Stimulated activated CD4-positive, alpha-beta T cell treated with anti-CD3 and anti-CD28 coated beads, Interleukin-1b, Interleukin-23, amount 100 ng/mL, for 48 hours (primary cell): ENCODE data around the gene OR56A3.
"Not testable (repeated sequence)": the region's sequence is repeated elsewhere in the genome, so short reads cannot be mapped to it uniquely, and the experiment has no call there.

ENCODE experiments used
- DNase-seq: peaks from one replicate; pipeline ENCODE4 v3.0.0-alpha.2; 2020

OR56A3 gene, protein sequence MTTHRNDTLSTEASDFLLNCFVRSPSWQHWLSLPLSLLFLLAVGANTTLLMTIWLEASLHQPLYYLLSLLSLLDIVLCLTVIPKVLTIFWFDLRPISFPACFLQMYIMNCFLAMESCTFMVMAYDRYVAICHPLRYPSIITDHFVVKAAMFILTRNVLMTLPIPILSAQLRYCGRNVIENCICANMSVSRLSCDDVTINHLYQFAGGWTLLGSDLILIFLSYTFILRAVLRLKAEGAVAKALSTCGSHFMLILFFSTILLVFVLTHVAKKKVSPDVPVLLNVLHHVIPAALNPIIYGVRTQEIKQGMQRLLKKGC

DNA sequence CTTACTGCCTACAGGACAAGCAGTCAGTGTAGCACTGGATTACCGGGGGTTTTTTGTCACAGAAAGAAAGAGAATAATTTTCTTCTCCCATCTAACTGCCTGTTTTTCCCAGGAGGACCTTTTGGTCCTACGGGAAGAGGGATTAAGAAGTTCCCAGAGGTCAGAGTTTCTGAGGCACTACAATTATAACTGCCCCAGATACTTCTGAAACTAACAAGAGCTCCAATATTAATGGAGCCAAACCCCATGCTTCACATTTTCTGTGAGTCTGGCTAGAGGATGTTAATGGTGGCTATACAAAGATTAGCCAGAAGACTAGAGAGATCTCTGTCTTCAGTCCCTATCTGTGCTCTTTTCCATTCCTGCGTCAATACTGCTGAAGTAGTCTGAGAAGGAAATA lies at the start of gene OR56A3:
OR56A3 (plus strand) TSS at position 301 of the 400 bp plus-strand sequence. CDS start 5,096 bp downstream, outside the sequence.
- DNase-seq, result no peak

GRCh38 chr11:5892908-5893307 lies 49.1 kb upstream of the OR56A3 start, which contains the start of gene OR52E5:
Gene OR52E5 (plus strand): TSS chr11:5893208. CDS start chr11:5900777, 7,569 bp downstream.
- DNase-seq, result no peak

- DNase-seq, result no peak
These were observed 42.5 kb upstream of the OR56A3 start for GRCh38 chr11:5899534-5899933.

DNA sequence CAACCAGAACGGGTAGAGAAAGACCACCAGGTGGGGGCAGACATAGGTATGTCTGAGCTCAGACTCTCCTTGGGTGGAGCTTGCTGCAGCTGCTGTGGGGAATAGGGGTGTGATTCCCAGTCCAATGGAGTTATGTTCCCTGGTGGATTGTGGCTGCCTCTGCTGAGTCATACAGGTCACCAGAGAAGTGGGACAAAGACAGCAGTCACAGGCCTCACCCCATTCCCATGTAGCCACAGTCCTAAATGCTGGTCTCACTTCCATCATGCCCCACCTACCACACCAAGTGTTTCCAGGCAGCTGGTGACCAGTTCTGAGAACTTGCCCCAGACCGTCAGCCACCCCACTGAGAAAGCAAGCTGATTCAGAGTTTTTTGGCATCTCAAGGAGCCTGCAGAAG lies 31.5 kb upstream of the OR56A3 start:
- DNase-seq, result no peak

DNA sequence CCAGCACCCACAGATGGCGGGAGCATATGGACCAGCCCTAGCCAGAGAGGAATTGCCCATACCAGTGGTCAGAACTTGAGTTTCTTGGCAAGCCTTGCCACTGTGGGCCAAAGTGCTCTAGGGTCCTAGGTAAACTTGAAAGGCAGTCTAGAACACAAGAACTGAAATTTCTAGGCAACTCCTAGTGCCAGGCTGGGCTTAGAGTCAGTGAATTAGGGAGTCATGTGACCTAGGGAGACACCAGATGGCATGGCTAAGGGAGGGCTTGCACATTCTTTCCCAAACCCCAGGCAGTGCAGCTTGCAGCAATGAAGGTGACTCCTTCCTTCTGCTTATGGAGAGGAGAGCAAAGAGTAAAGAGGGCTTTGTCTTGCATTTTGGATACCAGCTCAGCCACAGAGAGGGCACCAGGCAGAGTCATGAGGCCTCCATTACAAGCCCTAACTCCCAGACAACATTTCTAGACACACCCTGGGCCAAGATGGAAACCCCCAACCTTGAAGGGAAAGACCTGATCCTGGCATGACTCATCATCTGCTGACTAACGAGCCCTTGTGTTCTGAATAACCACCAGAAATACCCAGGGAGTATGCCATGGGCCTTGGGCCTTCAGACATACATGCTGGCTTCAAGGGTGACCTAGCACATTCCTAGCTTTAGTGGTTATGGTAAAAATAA lies 19.2 kb upstream of the OR56A3 start:
- DNase-seq, result peak; percentile 51

DNA sequence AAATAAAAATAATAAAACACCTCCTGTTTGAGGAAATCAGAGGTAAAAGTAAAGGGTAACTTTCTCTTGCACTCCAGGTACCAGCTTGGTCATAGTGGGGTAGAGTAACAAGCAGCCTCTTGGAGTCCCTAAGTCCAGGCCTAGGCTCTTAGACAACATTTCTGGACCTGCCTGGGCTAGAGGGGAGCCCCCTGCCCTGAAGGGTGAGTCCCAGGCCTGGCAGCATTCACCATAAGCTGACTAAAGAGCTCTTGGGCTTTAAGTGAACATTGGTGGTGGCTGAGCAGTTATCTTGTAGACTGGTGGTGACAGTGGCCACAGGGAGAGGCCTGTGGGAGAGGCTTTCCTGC lies 18.6 kb upstream of the OR56A3 start:
- no peak for DNase-seq

- no peak for DNase-seq
These were observed 18.3 kb upstream of the OR56A3 start for GRCh38 chr11:5923794-5924193.

DNA sequence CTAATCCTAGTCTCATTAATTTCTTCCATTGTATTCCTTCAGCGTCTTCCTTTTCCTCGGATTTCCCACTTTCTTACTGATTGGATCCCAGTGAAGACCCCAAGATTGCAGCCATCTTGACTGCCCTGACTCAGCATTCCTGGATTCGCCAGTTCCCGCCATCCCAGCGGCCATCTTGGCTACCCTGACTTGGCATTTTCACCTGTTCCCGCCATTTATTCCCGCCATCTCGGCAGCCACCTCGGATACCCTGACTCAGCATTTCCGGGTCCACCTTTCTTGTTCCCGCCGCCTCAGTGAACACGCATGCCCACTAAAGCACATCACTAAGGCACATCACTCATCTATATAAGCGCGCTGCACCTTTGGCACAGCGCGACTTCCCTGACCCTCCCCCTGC lies 13.8 kb upstream of the OR56A3 start:
- DNase-seq, result no peak

DNA sequence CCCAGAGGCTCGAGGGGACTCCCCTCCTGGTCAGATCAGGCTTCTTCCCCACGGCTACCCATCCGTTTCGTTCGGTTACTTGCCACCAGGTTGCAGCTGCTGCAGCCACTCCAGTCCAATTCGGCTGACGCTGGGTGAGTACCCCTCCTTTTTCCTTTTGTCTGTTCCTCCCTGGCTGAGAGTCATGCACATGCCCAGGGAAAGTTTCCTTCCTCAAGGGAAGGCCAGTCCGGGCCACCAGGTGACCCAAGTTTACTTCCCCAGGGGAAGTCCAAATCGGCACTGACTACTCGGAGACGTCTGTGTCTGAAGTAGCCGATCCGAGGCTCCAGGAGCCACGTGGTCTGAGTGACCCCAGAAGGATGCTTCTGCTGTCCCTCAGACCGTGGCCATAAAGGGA lies 13.2 kb upstream of the OR56A3 start:
- DNase-seq, result no peak

DNA sequence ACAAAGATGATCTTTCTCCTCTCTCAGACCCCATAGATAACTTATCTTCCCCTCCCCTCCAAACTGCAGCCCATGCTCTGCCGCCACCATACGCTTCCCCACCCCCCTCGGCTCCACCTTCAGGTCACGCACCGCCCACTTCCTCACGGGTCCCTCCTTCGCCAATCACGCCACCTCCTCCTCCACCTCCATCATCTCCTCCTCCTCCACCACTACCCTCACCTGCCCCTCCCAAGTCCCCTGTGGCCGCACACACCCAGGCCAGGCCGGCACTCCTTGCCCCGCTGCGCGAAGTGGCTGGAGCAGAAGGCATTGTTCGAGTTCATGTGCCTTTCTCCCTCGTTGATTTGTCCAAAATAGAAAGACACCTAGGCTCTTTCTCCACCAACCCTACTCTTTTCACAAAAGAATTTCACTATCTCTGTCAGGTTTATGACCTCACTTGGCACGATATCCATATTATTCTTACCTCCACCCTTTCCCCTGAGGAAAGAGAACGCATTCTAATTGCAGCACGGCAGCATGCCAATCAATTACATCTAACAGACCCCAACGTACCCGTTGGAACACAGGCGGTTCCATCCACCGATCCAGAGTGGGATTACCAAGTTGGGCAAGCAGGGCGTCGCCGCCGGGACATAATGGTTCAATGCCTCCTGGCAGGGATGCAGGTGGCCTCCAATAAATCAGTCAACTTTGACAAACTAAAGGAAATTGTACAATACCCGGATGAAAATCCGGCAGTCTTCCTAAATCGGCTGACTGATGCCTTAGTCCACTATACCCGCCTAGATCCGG lies 12.3 kb upstream of the OR56A3 start:
- DNase-seq, result no peak

GRCh38 chr11:5930614-5931013 lies 11.4 kb upstream of the OR56A3 start:
- no peak for DNase-seq

GRCh38 chr11:5931061-5931460 lies 11.0 kb upstream of the OR56A3 start:
- DNase-seq, result no peak

GRCh38 chr11:5932671-5933070 lies 9.4 kb upstream of the OR56A3 start:
- DNase-seq, result no peak

DNA sequence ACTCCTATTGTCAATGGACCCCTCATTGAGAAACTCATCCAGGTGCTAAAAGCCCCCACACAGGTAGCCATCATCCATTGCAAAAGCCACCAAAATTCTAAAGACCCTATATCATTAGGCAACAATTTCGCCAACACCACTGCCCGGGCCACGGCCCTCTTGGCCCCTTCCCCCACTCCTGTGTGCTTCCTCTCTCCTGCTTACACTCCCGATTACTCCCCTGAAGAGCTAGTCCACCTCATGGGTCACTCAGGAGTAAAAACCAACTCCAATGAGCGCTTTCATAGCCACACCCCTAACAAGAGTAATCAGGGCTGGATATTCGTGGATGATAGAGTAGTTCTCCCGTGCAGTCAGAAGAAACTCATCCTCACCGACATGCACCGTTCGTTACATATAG lies 8.9 kb upstream of the OR56A3 start:
- no peak for DNase-seq

DNA sequence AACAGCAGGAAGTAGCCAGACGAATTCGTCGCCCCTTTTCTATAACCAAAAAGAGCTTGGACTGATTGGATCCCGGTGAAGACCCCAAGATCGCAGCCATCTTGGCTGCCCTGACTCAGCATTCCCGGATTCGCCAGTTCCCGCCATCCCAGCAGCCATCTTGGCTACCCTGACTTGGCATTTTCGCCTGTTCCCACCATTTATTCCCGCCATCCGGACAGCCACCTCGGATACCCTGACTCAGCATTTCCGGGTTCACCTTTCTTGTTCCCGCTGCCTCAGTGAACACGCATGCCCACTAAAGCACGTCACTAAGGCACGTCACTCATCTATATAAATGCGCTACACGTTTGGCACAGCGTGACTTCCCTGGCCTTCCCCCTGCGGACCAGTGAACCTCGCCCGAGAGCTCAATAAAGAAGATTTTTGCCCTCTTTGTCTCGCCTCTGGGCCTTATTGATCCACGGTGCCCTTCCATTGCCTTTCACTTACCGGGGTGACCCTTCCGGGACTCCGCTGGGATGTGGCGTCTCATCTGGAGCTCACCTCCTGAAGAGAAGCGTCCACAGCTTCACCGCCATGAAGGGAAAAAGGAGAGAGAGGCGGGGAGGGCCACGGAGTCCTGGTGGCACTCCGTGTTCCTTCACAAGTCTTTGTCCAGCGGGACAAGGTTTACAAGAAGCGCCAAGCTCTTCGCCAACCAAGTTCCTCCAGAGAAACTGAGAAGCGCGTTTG lies 4.0 kb upstream of the OR56A3 start:
- DNase-seq, result no peak

- no peak for DNase-seq
These were observed 3.5 kb upstream of the OR56A3 start for GRCh38 chr11:5938603-5938965.

GRCh38 chr11:5940748-5941147 lies 1.3 kb upstream of the OR56A3 start:
- DNase-seq, result no peak

- DNase-seq, result no peak
These were observed 13.5 kb downstream of the OR56A3 start for GRCh38 chr11:5955586-5955985.

DNA sequence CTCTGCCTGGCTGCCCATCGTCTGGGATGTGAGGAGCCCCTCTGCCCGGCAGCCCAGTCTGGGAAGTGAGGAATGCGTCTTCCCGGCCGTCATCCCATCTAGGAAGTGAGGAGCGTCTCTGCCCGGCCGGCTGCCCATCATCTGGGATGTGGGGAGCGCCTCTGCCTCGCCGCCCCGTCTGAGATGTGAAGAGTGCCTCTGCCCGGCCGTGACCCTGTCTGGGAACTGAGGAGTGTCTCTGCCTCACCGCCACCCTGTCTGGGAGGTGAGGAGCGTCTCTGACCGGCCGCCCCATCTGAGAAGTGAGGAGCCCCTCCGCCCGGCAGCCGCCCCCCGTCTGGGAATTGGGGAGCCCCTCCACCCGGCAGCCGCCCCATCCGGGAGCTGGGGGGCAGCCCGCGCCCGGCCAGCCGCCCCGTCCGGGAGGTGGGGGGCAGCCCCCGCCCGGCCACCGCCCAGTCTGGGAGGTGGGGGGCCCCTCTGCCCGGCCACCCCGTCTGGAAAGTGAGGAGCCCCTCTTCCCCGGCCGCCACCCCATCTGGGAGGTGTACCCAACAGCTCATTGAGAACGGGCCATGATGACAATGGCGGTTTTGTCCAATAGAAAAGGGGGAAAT lies 18.8 kb downstream of the OR56A3 start:
- DNase-seq, result not testable (repeated sequence)

- no peak for DNase-seq
These were observed 24.9 kb downstream of the OR56A3 start for GRCh38 chr11:5966958-5967357.

DNA sequence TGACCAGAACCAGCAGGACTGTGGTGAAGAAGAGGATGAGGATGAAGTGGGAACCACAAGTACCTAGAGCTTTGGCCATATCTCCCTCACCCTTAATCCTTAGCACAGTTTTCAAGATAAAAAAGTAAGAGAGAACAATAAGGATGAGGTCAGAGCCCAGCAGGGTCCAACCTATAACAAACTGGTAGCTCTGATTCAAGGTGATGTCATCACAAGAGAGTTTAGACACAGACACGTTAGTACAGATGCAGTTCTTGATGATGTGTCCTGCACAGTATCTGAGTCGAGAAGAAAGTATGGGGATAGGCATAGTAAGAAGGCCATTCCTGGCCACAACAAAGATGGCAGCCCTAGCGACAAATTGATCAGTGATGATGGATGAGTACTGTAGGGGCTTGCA lies 25.7 kb downstream of the OR56A3 start:
- DNase-seq, result no peak

DNA sequence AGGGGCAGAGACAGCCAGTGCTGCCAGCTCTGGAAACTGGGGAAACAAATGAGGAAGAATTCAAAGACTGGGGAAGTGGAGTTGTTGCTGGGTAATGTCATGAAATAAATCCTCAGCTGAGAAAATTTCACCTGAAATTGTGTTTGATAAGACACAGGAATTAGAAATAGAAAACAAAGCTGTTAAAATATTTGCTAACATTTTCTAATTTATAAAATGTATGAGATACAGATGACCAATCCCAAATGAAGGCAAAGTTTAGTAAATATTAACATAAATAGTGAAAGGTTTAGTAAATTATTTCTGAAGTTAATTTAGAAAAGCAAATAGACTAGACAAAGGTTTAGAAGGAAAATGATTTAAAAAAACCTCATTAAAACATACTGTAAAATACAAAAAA lies 26.3 kb downstream of the OR56A3 start, which contains the start of gene OR56A5:
OR56A5 (minus strand) TSS at position 101 of the 400 bp plus-strand sequence; CDS start at position 101, 0 bp downstream.
- no peak for DNase-seq

DNA sequence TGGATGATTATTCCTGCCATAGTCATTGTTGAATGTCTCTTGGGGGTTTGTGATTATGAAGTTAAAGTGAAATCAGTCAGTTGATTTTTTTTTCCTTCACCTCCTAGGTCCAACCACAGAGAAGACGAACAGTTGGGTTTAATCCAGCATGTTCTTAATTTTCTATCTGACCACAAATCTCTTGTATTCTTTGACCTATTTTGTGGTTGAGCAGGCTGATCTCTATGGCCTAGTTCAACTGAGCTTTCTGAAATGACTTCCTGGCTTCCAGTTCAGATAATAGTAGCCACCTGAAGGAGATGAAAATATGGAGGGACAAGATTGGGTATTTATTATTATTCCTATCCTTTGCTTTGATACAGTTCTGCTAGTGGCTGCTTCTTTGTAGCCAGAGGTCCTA lies 31.5 kb downstream of the OR56A3 start:
- no peak for DNase-seq
